HEK293T (cell line): ENCODE data around the gene C9.

ENCODE experiments used
- ARNT ChIP-seq: fragments of 450-650 bp; IDR thresholded peaks from 2 replicates; pipeline ENCODE4 v1.6.1; 2017; ENCODE audit warnings: mild to moderate bottlenecking
- BHLHE40 ChIP-seq: fragments of 450-650 bp; IDR thresholded peaks from 2 replicates; pipeline ENCODE4 v1.6.1; 2016; ENCODE audit warnings: mild to moderate bottlenecking, moderate library complexity, borderline replicate concordance
- ELF4 ChIP-seq: fragments of 450-650 bp; IDR thresholded peaks from 2 replicates; pipeline ENCODE4 v1.6.1; 2017; ENCODE audit warnings: antibody characterized with exemption
- FOXA1 ChIP-seq: fragments of 450-650 bp; IDR thresholded peaks from 2 replicates; pipeline ENCODE4 v1.6.1; 2016; ENCODE audit warnings: mild to moderate bottlenecking
- FOXK2 ChIP-seq: fragments of 450-650 bp; IDR thresholded peaks from 2 replicates; pipeline ENCODE4 v1.6.1; 2016; ENCODE audit warnings: mild to moderate bottlenecking
- FOXM1 ChIP-seq: fragments of 450-650 bp; IDR thresholded peaks from 2 replicates; pipeline ENCODE4 v1.6.1; 2017; ENCODE audit warnings: mild to moderate bottlenecking, borderline replicate concordance
- HDGF ChIP-seq: fragments of 450-650 bp; IDR thresholded peaks from 2 replicates; pipeline ENCODE4 v1.6.1; 2017; ENCODE audit warnings: antibody characterized with exemption, borderline replicate concordance
- L3MBTL2 ChIP-seq: fragments of 450-650 bp; conservative IDR thresholded peaks from 2 replicates; pipeline ENCODE4 v1.6.1; 2016; ENCODE audit warnings: mild to moderate bottlenecking
- LEF1 ChIP-seq: fragments of 450-650 bp; IDR thresholded peaks from 2 replicates; pipeline ENCODE4 v1.6.1; 2017; ENCODE audit warnings: mild to moderate bottlenecking, borderline replicate concordance
- PKNOX1 ChIP-seq: fragments of 450-650 bp; IDR thresholded peaks from 2 replicates; pipeline ENCODE4 v1.6.1; 2016
- SP1 ChIP-seq: fragments of 450-650 bp; IDR thresholded peaks from 2 replicates; pipeline ENCODE4 v1.6.1; 2017
- SUZ12 ChIP-seq: fragments of 450-650 bp; IDR thresholded peaks from 2 replicates; pipeline ENCODE4 v1.6.1; 2016; ENCODE audit warnings: mild to moderate bottlenecking
- TARDBP ChIP-seq: fragments of 450-650 bp; IDR thresholded peaks from 2 replicates; pipeline ENCODE4 v1.6.1; 2016
- ZNF384 ChIP-seq: fragments of 450-650 bp; IDR thresholded peaks from 2 replicates; pipeline ENCODE4 v1.6.1; 2016

DNA sequence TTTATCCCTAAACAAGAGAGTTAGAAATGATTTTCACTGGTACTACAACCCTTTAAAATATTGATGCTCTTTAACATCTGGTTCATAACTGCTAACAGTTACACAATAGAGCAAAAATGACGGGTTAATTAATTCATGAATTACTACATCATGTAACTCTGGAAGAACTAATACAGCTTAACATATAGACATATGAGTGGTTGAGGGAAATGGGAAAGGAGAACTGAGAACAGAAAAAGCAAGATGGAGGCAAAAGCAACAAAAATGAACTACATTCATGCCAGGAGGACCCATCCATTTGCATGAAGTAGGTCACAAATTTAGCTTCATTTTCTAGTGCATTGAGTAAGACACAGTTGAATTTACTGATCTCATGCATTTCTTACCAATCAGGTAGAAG is 61.8 kb downstream of the C9 start:
- TF ChIP-seq ELF4 (no peak), FOXK2 (no peak), SP1 (no peak), L3MBTL2 (no peak), BHLHE40 (no peak), FOXM1 (no peak), ARNT (no peak), SUZ12 (no peak), FOXA1 (no peak), ZNF384 (no peak), TARDBP (no peak), PKNOX1 (no peak), HDGF (no peak), LEF1 (no peak)
